ENCODE results near the gene GAP43.

GRCh38 chr3:115666920-115667737 lies 43.8 kb downstream of the GAP43 start:
- no peak for TF ChIP-seq CTCF (IDR thresholded peaks at IDR 0.05)
- no peak for TF ChIP-seq POLR2AphosphoS5 (IDR thresholded peaks at IDR 0.05; ENCODE audit: insufficient read depth in 1 of 2, low read depth in 1 of 2)
- no peak for TF ChIP-seq POLR2A (IDR thresholded peaks at IDR 0.05)

Measured in vagina (tissue), 2 donors.